Colonic mucosa (tissue), 4 donors: ENCODE results near the gene ZNF407. TPM values are rescaled to one million over a fixed set of nuclear protein-coding genes. Genes with fewer than 3 reads are reported as not detected.

Experiments used
- DNase-seq: peaks from one replicate; pipeline ENCODE4 v3.0.0-alpha.2; 2020
- H3K27ac ChIP-seq: fragments of 200-600 bp; one replicate; pipeline ENCODE4 v1.8.0; 2021
- H3K27me3 ChIP-seq: fragments of 200-600 bp; one replicate; pipeline ENCODE4 v1.8.0; 2021
- H3K36me3 ChIP-seq: fragments of 200-600 bp; one replicate; pipeline ENCODE4 v1.8.0; 2021
- H3K4me1 ChIP-seq: fragments of 200-600 bp; one replicate; pipeline ENCODE4 v1.8.0; 2021; ENCODE audit warnings: mild to moderate bottlenecking
- H3K4me3 ChIP-seq: fragments of 200-600 bp; one replicate; pipeline ENCODE4 v1.8.0; 2021
- H3K9ac ChIP-seq, 2 donors: one replicate each; pipeline ENCODE4 v1.7.0; 2013; ENCODE audit warnings: control low read depth in 2 of 2, low read depth in 2 of 2, low read length in 2 of 2
- H3K9me3 ChIP-seq: fragments of 200-600 bp; one replicate; pipeline ENCODE4 v1.8.0; 2021
- CTCF ChIP-seq: fragments of 200-600 bp; IDR thresholded peaks from one replicate; pipeline ENCODE4 v1.8.0; 2022; ENCODE audit warnings: antibody characterized with exemption, mild to moderate bottlenecking
- intact Hi-C: fragments of 100-400 bp; cut with DNase I; formaldehyde crosslinking; loops from one replicate; pipeline ENCODE4 v1.14.1; 2022
- total RNA-seq, 2 donors: library from RNA; stranded (reverse); fragmentation: NEBNext Ultra II Directional in 1 of 2; extraction: Animal tissue kit (Norgen Biotek cat#: 25700) in 1 of 2; gene quantifications; one replicate each; pipeline ENCODE4 v1.2.1, GENCODE V29; 2021
- donor health status: healthy.
- donor health status: DM: no; HTN: no; CAD: no.
- donor health status: DM: no; HTN: no; CAD: no.

ZNF407 gene
- total RNA-seq, 2 donors from 2014 or later = 8.1 to 13.1 TPM

GRCh38 chr18:74748809-74749208 is 151.1 kb downstream of the ZNF407 start:
- no peaks in the 10 kb centered on the region for H3K36me3 ChIP-seq
- H3K4me3 ChIP-seq = no peak overlapping the region
- H3K4me1 ChIP-seq = no peaks in the 10 kb centered on the region
- H3K27me3 ChIP-seq = no peaks in the 10 kb centered on the region
- H3K9me3 ChIP-seq = no peaks in the 10 kb centered on the region
- intact Hi-C loops = no loop called here
- no peak overlapping the region for H3K27ac ChIP-seq
- DNase-seq = no peak
- TF ChIP-seq CTCF = no peak
- H3K9ac ChIP-seq = no peak overlapping the region

GRCh38 chr18:74758995-74759394 is 161.3 kb downstream of the ZNF407 start:
- no peaks in the 10 kb centered on the region for H3K27me3 ChIP-seq
- H3K27ac ChIP-seq = no peak overlapping the region
- H3K4me1 ChIP-seq = no peaks in the 10 kb centered on the region
- TF ChIP-seq CTCF = no peak
- no peak overlapping the region for H3K9ac ChIP-seq
- no peak for DNase-seq
- H3K9me3 ChIP-seq = no peaks in the 10 kb centered on the region
- H3K4me3 ChIP-seq = no peak overlapping the region
- no peaks in the 10 kb centered on the region for H3K36me3 ChIP-seq
- intact Hi-C loops = no loop called here

- DNase-seq = no peak
- intact Hi-C loops = no loop called here
- H3K27me3 ChIP-seq = no peaks in the 10 kb centered on the region
These were observed 162.4 kb downstream of the ZNF407 start for GRCh38 chr18:74760026-74760425.

GRCh38 chr18:74760436-74760835 is 162.8 kb downstream of the ZNF407 start:
- Histone ChIP-seq H3K27ac (no peak overlapping the region), H3K27me3 (no peaks in the 10 kb centered on the region), H3K4me1 (no peaks in the 10 kb centered on the region), H3K36me3 (no peaks in the 10 kb centered on the region), H3K4me3 (no peak overlapping the region), H3K9me3 (no peaks in the 10 kb centered on the region), H3K9ac (no peak overlapping the region)
- no peak for DNase-seq
- intact Hi-C loops = no loop called here
- TF ChIP-seq CTCF = no peak

More at GRCh38 chr18:74760026-74760425, 162.4 kb downstream of the ZNF407 start:
- H3K36me3 ChIP-seq = no peaks in the 10 kb centered on the region
- no peak for TF ChIP-seq CTCF
- H3K9me3 ChIP-seq = no peaks in the 10 kb centered on the region
- no peak overlapping the region for H3K27ac ChIP-seq
- H3K9ac ChIP-seq = no peak overlapping the region
- H3K4me3 ChIP-seq = no peak overlapping the region
- H3K4me1 ChIP-seq = no peaks in the 10 kb centered on the region

GRCh38 chr18:74766251-74766650 is 168.6 kb downstream of the ZNF407 start:
- H3K27me3 ChIP-seq = no peaks in the 10 kb centered on the region
- no peak overlapping the region for H3K4me3 ChIP-seq
- TF ChIP-seq CTCF = no peak
- no peak overlapping the region for H3K27ac ChIP-seq
- H3K9me3 ChIP-seq = no peaks in the 10 kb centered on the region
- H3K9ac ChIP-seq = no peak overlapping the region
- no peaks in the 10 kb centered on the region for H3K4me1 ChIP-seq
- intact Hi-C loops = no loop called here
- DNase-seq = no peak
- no peaks in the 10 kb centered on the region for H3K36me3 ChIP-seq

GRCh38 chr18:74768096-74768495 is 170.4 kb downstream of the ZNF407 start:
- H3K36me3 ChIP-seq = no peaks in the 10 kb centered on the region
- no peaks in the 10 kb centered on the region for H3K27me3 ChIP-seq
- H3K4me3 ChIP-seq = no peak overlapping the region
- intact Hi-C loops = no loop called here
- no peak overlapping the region for H3K9ac ChIP-seq
- TF ChIP-seq CTCF = no peak
- no peaks in the 10 kb centered on the region for H3K9me3 ChIP-seq
- no peaks in the 10 kb centered on the region for H3K4me1 ChIP-seq
- no peak overlapping the region for H3K27ac ChIP-seq
- no peak for DNase-seq
